Osteocyte (in vitro differentiated cells): ENCODE results near the gene ARHGAP24. TPM values are rescaled to one million over a fixed set of nuclear protein-coding genes. Genes with fewer than 3 reads are reported as not detected.

Source experiments
- DNase-seq: peaks from one replicate; pipeline ENCODE4 v3.0.0; 2021; ENCODE audit warnings: mixed read lengths; ENCODE audit not compliant: unreplicated experiment; ENCODE audit errors: extremely low spot score
- H3K27ac Mint-ChIP-seq: one replicate; pipeline ENCODE4 v1.8.0; 2021; ENCODE audit warnings: mild to moderate bottlenecking, mixed read lengths; ENCODE audit not compliant: unreplicated experiment
- H3K27me3 Mint-ChIP-seq: one replicate; pipeline ENCODE4 v1.8.0; 2021; ENCODE audit warnings: mixed read lengths; ENCODE audit not compliant: unreplicated experiment
- H3K36me3 Mint-ChIP-seq: one replicate; pipeline ENCODE4 v1.8.0; 2021; ENCODE audit warnings: mixed read lengths; ENCODE audit not compliant: unreplicated experiment
- H3K4me1 Mint-ChIP-seq: one replicate; pipeline ENCODE4 v1.8.0; 2021; ENCODE audit warnings: mixed read lengths; ENCODE audit not compliant: unreplicated experiment
- H3K4me3 Mint-ChIP-seq: one replicate; pipeline ENCODE4 v1.8.0; 2021; ENCODE audit warnings: mild to moderate bottlenecking, moderate library complexity, mixed read lengths; ENCODE audit not compliant: unreplicated experiment
- H3K9me3 Mint-ChIP-seq: one replicate; pipeline ENCODE4 v1.8.0; 2021; ENCODE audit warnings: mixed read lengths; ENCODE audit not compliant: unreplicated experiment
- total RNA-seq: library from RNA; stranded (reverse); gene quantifications from 2 replicates; pipeline ENCODE4 v1.2.1, GENCODE V29; 2021
- TF ChIP-seq, protein P1 (sequence below): fragments of 200-600 bp; sonication (generic); IDR thresholded peaks from 2 replicates; pipeline ENCODE4 v1.5.0; 2021; ENCODE audit warnings: antibody characterized with exemption, mild to moderate bottlenecking, moderate library complexity

Gene ARHGAP24
- total RNA-seq, 1 donor from 2014 or later: 29.3 TPM

DNA sequence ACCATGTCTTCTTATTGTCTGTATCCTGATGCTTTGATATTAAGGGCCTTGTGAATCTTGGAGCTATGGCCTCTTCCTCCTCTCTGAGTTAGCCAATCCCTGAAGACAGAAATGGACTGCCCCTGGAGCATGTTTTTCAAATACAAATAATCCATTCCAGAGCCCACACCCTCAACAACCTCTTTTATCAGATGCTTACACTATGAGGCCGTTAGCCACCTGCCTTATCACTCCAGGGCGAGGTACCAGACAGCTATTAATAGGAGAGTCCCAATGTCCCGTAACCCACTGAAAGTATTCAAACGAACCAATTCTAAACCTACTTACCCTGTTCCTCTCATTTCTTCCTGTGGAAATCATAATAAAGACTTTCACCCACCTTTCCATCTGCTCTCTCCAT, 165.0 kb downstream of the ARHGAP24 start:
- TF ChIP-seq, protein P1, sequence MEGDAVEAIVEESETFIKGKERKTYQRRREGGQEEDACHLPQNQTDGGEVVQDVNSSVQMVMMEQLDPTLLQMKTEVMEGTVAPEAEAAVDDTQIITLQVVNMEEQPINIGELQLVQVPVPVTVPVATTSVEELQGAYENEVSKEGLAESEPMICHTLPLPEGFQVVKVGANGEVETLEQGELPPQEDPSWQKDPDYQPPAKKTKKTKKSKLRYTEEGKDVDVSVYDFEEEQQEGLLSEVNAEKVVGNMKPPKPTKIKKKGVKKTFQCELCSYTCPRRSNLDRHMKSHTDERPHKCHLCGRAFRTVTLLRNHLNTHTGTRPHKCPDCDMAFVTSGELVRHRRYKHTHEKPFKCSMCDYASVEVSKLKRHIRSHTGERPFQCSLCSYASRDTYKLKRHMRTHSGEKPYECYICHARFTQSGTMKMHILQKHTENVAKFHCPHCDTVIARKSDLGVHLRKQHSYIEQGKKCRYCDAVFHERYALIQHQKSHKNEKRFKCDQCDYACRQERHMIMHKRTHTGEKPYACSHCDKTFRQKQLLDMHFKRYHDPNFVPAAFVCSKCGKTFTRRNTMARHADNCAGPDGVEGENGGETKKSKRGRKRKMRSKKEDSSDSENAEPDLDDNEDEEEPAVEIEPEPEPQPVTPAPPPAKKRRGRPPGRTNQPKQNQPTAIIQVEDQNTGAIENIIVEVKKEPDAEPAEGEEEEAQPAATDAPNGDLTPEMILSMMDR: no peak
- H3K27ac Mint-ChIP-seq: no peak overlapping the region
- no peaks in the 10 kb centered on the region for H3K9me3 Mint-ChIP-seq
- no peak overlapping the region for H3K4me3 Mint-ChIP-seq
- H3K36me3 Mint-ChIP-seq: no peaks in the 10 kb centered on the region
- H3K27me3 Mint-ChIP-seq: peaks cover 22% of the 10 kb centered on the region
- H3K4me1 Mint-ChIP-seq: no peaks in the 10 kb centered on the region
- DNase-seq: no peak

DNA sequence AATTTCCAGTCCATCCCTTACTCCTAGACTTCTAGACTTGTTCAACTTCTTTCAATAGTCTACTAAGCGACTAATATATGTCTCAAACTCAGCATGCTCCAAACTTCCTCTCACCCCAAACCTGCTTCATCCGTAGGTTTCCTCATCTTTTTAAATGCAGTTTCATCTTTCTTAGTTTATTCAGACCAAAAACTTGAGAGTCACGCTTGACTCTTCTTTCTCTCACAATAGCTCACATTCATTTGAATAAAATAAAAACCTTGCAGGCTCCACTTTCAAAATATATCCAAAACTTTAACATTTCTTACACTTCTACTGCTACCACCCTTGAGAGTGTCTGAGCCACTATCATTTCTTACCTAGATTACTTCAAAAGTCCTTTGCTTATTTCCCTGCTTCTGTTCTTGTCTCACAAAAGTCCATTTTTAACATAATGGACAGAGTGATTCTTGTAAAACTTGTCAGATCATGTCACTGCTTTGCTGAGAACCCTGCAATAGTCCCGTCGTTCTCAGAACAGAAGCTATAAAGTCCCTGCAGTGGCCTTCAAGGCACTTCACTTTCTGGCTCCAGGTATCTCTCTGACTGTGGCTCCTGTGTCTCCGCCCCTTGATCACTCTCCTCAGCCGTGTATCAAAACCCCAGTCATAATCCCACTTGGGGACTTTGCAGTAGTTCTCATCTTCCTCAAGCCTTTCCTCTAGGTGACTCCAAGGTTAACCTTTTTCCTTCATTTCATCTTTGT, 167.6 kb downstream of the ARHGAP24 start:
- Mint-ChIP-seq H3K27ac (no peak overlapping the region), H3K27me3 (peaks cover 8% of the 10 kb centered on the region), H3K4me1 (no peaks in the 10 kb centered on the region), H3K36me3 (no peaks in the 10 kb centered on the region), H3K4me3 (no peak overlapping the region), H3K9me3 (no peaks in the 10 kb centered on the region)
- no peak for DNase-seq
- TF ChIP-seq, protein P1: no peak

DNA sequence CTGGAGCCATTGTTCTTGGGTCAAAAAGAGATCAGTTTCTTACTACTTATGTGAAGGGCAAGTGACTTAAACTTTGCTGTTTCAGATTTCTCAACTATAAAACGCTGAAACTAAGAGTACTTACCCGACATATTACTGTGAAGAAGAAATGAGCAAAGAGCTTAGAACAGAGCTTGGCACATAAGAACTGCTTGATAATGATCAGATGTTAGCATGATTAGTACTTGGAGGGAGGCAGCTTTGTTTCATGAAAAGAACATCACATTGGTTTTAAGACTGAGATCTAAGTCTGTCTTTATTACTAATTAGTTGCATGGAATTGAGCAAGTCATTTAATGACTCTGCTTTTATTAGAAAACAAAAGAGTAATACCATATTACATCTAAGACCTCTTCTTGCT, 169.1 kb downstream of the ARHGAP24 start:
- Mint-ChIP-seq H3K27ac (no peak overlapping the region), H3K4me1 (no peaks in the 10 kb centered on the region), H3K4me3 (no peak overlapping the region), H3K36me3 (no peaks in the 10 kb centered on the region), H3K9me3 (no peaks in the 10 kb centered on the region), H3K27me3 (no peaks in the 10 kb centered on the region)
- TF ChIP-seq, protein P1: no peak
- no peak for DNase-seq

DNA sequence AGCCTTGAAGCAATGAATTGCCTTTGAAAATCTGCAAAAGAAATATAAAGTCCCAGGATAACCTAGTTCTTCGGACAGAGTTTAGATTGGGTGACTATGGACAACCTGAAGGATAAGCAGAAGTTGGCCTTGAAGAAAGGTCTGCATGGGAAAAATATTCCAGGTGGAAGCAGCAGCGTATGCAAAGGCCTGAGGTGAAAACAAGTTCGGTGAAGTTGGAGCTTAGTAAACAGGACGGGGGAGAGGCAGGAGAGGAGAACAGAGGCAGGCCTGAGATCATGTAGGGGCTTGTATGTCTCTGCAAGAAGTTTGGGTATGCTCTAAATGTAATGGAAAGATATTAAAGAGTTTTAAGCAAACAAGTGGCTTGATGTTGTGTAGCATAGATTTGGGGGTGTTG, 176.0 kb downstream of the ARHGAP24 start:
- peaks cover 4% of the 10 kb centered on the region for H3K27me3 Mint-ChIP-seq
- no peak overlapping the region for H3K4me3 Mint-ChIP-seq
- H3K27ac Mint-ChIP-seq: no peak overlapping the region
- no peaks in the 10 kb centered on the region for H3K9me3 Mint-ChIP-seq
- DNase-seq: no peak
- no peaks in the 10 kb centered on the region for H3K4me1 Mint-ChIP-seq
- TF ChIP-seq, protein P1: no peak
- H3K36me3 Mint-ChIP-seq: no peaks in the 10 kb centered on the region

DNA sequence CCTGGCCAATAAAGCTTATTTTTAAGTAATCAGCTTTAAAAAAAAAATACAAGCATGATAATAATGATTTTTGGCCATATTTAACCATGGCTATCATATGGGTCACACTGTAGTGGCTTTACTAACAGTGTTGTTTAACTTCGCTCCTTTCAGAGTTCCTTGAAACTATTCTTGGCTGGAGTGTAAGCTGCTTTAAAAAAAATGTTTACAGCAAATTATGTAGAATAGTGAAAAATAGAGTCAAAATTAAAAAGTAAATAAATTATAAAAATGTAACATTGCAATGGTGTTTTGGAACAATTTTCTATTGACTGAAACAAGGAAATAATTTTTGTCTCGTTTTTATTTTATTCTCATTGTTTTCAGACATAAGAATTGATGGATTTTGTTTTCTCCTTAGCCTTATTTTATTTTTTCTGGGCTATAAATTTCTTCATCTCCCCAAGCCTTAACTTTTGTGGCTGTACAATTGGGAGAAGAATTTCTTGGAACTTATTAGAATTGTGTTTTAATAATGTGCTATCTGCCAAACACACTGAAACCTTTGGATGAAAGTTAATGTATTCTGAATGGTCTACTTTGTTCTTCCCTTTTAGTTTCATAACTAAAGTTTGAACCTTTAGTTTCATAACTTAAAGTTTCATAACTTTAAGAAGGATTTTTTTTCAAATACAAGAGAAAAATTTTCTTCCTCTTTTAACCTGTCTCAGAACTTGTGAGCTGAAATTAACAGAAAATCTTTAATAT, 182.0 kb downstream of the ARHGAP24 start:
- Mint-ChIP-seq H3K27me3 (peaks cover 7% of the 10 kb centered on the region), H3K4me1 (no peaks in the 10 kb centered on the region), H3K36me3 (no peaks in the 10 kb centered on the region), H3K9me3 (no peaks in the 10 kb centered on the region), H3K4me3 (no peak overlapping the region), H3K27ac (no peak overlapping the region)
- DNase-seq: no peak
- TF ChIP-seq, protein P1: no peak
